ENCODE data around the gene SAMD14. TPM values are rescaled to one million over a fixed set of nuclear protein-coding genes. Genes with fewer than 3 reads are reported as not detected.

The SAMD14 gene
- total and polyA plus RNA-seq, 10 of the 15 experiments (the other 5 are each of a cell fraction or from before 2014, with no cell fraction given): 0.06 to 1.7 (median 0.25) TPM; not detected in 3

DNA sequence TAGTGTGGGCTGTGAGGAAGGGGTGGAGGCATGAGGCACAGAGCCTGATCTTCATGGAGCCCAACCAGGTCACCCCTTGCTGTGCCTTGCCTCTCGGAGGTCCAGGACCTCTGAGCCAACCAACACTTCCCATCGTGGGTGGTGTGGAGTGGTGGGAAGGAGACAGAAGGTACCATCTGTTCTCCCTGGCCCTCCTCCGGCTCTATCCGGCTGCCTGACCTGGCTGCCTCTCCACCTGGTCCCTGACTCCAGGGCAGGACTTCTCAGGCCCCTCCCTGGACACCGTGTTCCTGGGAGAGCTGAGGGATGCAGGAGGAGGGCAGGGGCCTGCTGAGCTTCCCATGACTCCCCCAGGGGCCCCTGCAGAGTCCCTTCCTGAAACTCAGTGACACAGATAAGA lies 31.0 kb downstream of the SAMD14 start:
- FAIRE-seq: no peak
- Histone ChIP-seq H3K36me3 (ENCODE audit: control insufficient read depth in 2 of 2, insufficient read depth in 2 of 2, low read length in 1 of 2) (no peaks in the 10 kb centered on the region), H2AFZ (ENCODE audit: control insufficient read depth, low read depth, low read length) (no peak overlapping the region), H3K4me2 (ENCODE audit: control insufficient read depth, insufficient read depth) (no peak overlapping the region), H3K27me3 (replicated peaks in 1 of 2; ENCODE audit: control insufficient read depth in 2 of 2, insufficient read depth in 2 of 2, low read length in 1 of 2) (no peaks in the 10 kb centered on the region), H3K9ac (ENCODE audit: control insufficient read depth, insufficient read depth, low read length) (no peak overlapping the region), H3K4me3 (no peak overlapping the region), H4K20me1 (ENCODE audit: control insufficient read depth, insufficient read depth) (no peaks in the 10 kb centered on the region), H3K79me2 (ENCODE audit: control insufficient read depth, insufficient read depth, low read length) (no peaks in the 10 kb centered on the region), H3K4me1 (ENCODE audit: control insufficient read depth, insufficient read depth, low read length) (peaks cover 17% of the 10 kb centered on the region), H3K27ac (ENCODE audit: control insufficient read depth, insufficient read depth) (no peak overlapping the region), H3K9me3 (replicated peaks; ENCODE audit: control insufficient read depth, insufficient read depth, low read length) (no peaks in the 10 kb centered on the region)
- WGBS (ENCODE audit: insufficient coverage, insufficient replicate concordance, low lambda C conversion rate, missing lambda C conversion rate): 41% methylated on average over 5 of the region's 5 CpGs
- in situ Hi-C loops (cut with MboI) (no loop called here), intact Hi-C loops (cut with micrococcal nuclease; ENCODE audit: unreplicated experiment) (loop anchor here (5.0 kb wide), 1 partner anchor 48 kb away; no protein-coding TSS in a partner anchor)
- ChIA-PET POLR2A (no interaction called here), CTCF (interaction anchor here (2.0 to 3.4 kb wide), 3 partner anchors 12 to 62 kb away, joined by 4 to 13 read pairs (median 6); no protein-coding TSS in a partner anchor), SMC1A (ENCODE audit: uncharacterized antibody, unreplicated experiment) (no interaction called here), RAD21 (ENCODE audit: unreplicated experiment) (no interaction called here)
- no peak for ATAC-seq
- no peak for TF ChIP-seq ZNF217 (IDR thresholded peaks at IDR 0.05)
- no peak for TF ChIP-seq ZNF274 (IDR thresholded peaks at IDR 0.05; ENCODE audit: insufficient read depth, insufficient read length)
- no peak for TF ChIP-seq NR2C2 (IDR thresholded peaks at IDR 0.05; ENCODE audit: borderline replicate concordance, control insufficient read depth, insufficient read length, low read depth)
- no peak for TF ChIP-seq HDAC2 (IDR thresholded peaks at IDR 0.05)
- no peak for TF ChIP-seq TBL1XR1 (IDR thresholded peaks at IDR 0.05; ENCODE audit: low read depth, low read length)
- TF ChIP-seq, protein P1, sequence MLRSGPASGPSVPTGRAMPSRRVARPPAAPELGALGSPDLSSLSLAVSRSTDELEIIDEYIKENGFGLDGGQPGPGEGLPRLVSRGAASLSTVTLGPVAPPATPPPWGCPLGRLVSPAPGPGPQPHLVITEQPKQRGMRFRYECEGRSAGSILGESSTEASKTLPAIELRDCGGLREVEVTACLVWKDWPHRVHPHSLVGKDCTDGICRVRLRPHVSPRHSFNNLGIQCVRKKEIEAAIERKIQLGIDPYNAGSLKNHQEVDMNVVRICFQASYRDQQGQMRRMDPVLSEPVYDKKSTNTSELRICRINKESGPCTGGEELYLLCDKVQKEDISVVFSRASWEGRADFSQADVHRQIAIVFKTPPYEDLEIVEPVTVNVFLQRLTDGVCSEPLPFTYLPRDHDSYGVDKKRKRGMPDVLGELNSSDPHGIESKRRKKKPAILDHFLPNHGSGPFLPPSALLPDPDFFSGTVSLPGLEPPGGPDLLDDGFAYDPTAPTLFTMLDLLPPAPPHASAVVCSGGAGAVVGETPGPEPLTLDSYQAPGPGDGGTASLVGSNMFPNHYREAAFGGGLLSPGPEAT (IDR thresholded peaks at IDR 0.05; ENCODE audit: low read depth): no peak
- TF ChIP-seq, protein P2, sequence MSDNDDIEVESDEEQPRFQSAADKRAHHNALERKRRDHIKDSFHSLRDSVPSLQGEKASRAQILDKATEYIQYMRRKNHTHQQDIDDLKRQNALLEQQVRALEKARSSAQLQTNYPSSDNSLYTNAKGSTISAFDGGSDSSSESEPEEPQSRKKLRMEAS (IDR thresholded peaks at IDR 0.05; ENCODE audit: low read depth, low read length): no peak
- TF ChIP-seq FOXM1 (IDR thresholded peaks at IDR 0.05; ENCODE audit: low read depth, low read length): no peak
- no peak for TF ChIP-seq ASH2L (IDR thresholded peaks at IDR 0.05; ENCODE audit: borderline replicate concordance, low read depth)
- TF ChIP-seq POU2F2 (IDR thresholded peaks at IDR 0.05; ENCODE audit: borderline replicate concordance, low read depth, low read length): no peak
- no peak for TF ChIP-seq NFIC (IDR thresholded peaks at IDR 0.05; ENCODE audit: low read depth, low read length)
- TF ChIP-seq ZNF24 (IDR thresholded peaks at IDR 0.05): no peak
- TF ChIP-seq BMI1 (IDR thresholded peaks at IDR 0.05; ENCODE audit: borderline replicate concordance): no peak
- TF ChIP-seq CHD4 (IDR thresholded peaks at IDR 0.05): no peak
- DNase-seq (ENCODE audit: low read depth, low spot score): no peak
- no TSS peak for BruUV-seq (replicated peaks)

Data from GM12878 (cell line).